ENCODE data around the gene TWIST1.

- TF ChIP-seq CTCF (conservative IDR thresholded peaks at IDR 0.05; ENCODE audit: low read length) (peak; percentile 78), EZH2phosphoT487 (IDR thresholded peaks at IDR 0.05; ENCODE audit: borderline replicate concordance, low read depth, low read length) (no peak)
These were observed 4.6 kb upstream of the TWIST1 start for GRCh38 chr7:19121977-19122588.

All from OCI-LY7 (cell line).